ENCODE measurements around the gene MST1R.
"Not testable (repeated sequence)": the region's sequence is repeated elsewhere in the genome, so short reads cannot be mapped to it uniquely, and the experiment has no call there.

GRCh38 chr3:49917806-49918590 is 14.3 kb upstream of the MST1R start:
- not testable (repeated sequence) for TF ChIP-seq CTCF (IDR thresholded peaks at IDR 0.05); ZFX (IDR thresholded peaks at IDR 0.05; ENCODE audit: borderline replicate concordance)
